Suppressor macrophage treated with lipopolysaccharide for 1 hour (primary cell): ENCODE data around the gene SYT1.

ENCODE experiments used
- DNase-seq, 3 donors: peaks; one replicate each; pipeline ENCODE4 v3.0.0-alpha.2; 2020 to 2022

SYT1 gene

GRCh38 chr12:78898416-78898815 lies 33.8 kb downstream of the SYT1 start:
- no peak for DNase-seq

GRCh38 chr12:78914859-78915331 lies 50.3 kb downstream of the SYT1 start:
- no peak for DNase-seq

- no peak for DNase-seq
Observed at GRCh38 chr12:78916845-78917480, 52.4 kb downstream of the SYT1 start.

DNA sequence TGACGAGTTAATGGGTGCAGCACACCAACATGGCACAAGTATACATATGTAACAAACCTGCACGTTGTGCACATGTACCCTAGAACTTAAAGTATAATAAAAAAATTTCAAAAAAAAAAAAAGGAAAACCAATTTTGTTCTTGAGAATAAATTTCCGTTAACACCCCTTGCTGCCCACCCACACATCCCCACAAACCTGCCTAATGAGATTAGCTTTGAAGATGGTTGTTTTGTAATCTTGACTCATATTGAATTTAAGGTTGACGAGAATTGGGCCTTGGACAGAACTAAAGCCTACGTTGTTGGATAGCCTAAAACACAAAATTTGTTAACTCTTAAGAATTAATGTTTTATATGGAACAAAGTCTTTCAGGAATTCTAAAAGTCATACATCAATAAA lies 52.9 kb downstream of the SYT1 start:
- DNase-seq, result no peak

DNA sequence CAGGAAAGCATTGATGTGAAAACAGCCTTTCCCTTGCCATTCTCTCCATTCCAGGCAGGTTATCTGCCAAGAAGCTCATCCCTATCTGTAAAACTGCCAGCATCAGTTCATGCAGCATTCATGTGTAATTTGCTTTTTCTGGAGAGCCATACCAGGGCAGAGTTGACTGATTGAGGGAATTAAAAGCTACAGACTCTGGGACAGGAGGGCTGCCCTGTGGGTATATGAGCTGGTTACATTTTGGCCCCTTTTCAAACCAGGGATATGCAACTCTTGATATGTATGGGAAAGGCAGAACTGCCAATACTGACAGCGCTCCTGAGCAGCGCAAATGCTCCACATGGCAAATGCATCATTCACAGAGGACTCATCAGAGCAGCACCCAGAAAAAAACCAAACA lies 53.7 kb downstream of the SYT1 start:
- DNase-seq, result no peak

DNA sequence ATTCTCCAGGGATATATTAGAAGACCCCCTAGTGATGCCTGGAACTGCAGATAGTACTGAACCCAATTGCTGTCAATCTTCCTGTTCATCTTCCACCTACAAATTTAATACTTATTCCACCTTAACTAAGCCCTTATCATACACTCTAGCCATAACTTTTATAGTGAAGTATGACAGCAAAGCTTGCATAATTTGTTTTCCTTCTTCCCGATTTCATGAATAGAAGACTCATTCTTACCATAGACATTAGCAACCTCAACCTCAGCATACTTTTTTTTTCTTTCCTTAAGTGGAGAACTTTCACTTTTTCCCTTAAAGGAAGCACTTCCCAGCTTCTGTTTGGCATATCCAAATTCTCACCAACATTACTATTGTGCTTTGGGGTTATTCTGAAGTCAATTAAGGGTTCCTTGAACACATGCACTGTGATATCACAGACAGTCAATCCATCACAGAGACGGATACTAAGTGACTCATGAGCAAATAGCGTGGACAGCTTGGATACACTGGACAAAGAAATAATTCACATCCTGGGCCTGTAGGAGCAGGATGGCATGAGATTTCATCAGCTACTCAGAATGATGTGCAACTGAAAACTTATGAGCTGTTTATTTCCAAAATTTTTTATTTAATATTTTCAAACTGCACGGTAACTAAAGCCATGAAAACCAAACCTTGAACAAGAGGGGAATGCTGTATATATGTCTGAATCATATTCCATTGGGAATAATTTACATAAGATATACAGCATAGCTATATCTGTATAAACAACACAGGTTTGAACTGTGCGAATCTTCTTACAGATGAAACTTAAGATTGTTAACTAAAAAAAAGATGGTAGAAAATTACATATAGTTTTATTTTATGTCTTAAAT lies 63.9 kb downstream of the SYT1 start:
- DNase-seq, result no peak

DNA sequence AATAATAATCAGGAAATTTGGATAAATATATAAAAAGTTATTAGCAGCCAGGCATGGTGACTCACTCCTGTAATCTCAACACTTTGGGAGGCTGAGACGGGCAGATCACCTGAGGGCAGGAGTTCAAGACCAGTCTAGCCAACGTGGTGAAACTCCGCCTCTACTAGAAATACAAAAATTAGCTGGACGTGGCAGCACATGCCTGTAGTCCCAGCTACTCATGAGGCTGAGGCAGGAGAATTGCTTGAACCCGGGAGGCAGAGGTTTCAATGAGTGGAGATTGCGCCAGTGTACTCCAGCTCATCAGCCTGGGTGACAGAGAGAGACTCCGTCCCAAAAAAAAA lies 64.5 kb downstream of the SYT1 start:
- DNase-seq, result no peak

GRCh38 chr12:78931466-78931990 lies 67.0 kb downstream of the SYT1 start:
- no peak for DNase-seq

DNA sequence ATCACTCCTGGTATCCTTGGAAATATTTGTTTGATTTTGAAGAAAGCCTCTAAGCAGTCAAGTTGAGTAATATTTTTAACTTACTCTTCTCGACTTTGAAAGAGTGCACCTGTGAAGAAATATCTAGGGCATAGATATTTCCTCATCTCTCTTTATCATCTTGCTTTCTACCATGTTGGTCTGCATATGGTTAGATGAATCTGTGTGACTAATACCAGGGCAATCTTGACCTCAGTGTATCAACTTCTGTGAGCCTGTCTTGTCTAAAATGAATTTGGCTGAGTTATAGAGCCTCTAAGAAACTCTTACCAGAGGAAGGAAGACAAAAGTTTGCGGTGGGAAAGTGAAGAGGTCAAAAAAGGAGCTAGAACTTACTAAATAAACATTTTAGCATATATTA lies 68.4 kb downstream of the SYT1 start:
- DNase-seq, result no peak

DNA sequence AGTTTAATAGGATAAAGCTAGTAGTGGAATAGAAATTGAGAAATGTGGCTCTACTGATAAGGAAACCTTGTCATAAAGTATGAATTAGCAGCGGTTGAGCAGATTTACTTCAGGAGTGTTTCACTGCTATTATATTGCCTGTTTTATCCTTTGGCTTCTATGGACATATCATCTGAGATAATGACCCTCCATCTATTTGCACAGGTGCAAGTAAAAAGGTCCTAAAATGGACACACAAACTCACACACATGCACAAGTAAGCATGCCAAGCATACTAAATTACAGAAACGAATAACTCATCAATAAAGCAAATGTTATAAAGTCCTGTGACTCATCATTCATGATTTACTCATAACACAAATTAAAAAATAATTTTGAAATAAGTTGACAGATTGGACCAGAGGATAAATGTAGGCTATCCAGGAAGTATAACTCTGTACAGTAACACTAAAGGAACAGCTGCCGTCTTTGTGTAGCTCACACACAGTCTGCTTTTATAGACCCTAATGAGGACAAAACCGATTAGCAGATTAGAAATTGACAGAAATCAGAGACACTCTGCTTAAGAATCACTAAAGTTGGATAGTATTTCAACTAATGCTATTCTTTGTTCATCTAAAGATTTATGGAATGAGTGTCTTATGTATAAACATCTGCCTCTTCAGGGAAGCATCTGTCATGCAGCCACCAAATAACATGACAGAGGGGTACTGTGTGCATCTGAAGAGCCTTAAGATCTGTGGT lies 73.9 kb downstream of the SYT1 start:
- no peak for DNase-seq

DNA sequence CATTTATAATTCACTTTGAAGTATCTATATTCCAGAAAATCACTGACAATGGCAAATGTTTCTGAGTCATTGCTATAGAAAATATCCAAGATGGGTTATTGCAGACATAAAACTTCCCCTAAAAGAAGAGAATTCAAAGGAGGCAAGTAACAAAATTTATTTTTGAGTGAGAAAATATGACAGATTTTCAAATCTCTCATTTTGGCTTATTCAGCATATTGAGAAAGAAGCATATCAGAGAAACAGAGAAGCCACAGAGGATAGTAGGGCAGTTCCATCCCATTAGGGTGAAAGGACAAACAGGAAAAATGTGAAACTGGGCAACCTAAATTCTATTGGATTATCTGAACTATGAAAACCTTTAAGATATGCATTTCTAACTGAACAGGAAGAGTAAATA lies 85.0 kb downstream of the SYT1 start:
- no peak for DNase-seq

DNA sequence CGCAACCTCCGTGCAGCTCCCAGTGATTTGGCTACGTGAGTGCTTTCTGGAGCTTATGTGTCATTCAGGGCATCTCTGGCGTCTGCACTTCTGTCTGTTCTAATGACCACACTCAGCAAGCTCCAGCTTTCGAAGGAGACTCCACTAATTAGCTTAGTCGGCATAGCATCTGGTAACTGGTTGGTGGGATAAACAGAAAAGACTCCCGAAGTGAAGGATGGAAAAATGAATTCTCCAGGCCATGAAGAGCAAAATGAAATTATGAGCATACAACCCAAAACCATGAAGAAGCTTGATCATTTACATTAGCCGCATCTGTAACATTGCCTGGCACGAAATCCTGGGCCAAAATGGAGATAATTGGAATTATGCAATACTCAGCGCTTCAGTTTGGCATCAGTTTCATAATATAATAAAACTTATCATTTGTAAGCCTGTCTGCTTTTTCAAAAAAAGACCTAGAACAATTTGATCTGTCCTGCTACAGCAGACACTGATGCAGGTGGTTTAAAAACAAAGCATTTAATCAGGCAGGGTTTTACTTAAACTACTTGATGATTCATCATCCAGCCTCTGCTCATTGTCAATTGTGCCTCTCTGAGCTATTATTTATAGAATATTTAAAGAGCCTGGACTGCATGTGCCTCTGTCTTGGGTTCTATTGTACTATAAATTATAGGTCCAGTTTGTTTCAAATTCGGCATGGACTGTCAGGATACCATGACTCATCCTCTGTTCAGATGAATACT lies 87.4 kb downstream of the SYT1 start:
- DNase-seq, result no peak

DNA sequence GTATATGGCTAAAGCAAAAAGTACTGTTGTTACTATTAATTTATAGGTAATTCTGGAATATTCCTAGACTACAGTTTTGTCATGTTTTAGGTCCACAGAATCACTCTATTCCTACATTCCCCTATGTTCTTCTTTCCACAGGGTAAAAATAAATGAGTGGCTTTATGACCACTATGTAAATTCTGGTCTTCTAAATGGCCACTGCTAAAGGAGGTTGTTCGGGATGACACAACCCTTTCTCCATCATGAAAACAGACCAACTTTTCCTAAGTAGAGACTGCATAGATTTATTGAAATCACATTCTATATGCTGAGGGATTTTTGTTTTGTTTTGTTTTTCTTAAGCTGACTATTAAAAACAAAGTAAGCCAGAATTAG lies 88.0 kb downstream of the SYT1 start:
- no peak for DNase-seq

DNA sequence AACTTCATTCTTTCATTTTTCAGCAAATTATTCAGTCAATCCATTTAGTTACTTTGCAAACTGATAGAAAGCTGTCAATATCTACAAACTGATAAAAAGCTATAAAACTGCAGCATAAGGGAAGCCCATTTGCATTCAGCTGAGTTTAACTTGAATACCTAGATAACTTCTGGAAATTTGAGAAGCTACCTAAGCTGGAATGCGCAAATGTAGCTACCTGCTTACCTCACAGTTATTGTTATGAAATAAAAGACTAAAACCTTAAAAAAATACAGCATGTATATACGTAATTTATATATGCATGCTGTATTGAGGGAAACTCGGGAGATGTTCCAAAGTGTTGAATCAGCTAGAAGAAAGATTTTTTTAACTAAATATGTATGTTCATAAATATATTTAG lies 94.4 kb downstream of the SYT1 start:
- DNase-seq, result no peak

DNA sequence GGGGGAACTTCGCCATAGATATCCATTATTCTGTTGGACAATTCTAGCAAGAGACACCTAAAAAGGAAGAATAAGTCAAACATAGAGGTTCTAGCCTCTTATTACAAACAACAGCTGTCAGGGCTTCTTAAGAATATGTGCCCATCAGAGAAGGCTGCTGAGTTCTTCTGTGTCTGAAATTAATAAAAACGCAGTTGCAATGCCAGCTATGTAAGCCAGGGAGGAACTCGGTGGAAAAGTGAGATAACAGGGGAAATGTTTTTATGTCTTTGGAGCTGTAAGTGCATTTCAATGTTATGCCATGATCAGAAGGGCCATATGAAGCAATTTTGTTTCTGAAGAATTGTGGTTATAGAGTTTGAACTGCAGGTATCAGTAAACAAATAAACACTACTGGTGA lies 95.0 kb downstream of the SYT1 start:
- DNase-seq, result no peak

DNA sequence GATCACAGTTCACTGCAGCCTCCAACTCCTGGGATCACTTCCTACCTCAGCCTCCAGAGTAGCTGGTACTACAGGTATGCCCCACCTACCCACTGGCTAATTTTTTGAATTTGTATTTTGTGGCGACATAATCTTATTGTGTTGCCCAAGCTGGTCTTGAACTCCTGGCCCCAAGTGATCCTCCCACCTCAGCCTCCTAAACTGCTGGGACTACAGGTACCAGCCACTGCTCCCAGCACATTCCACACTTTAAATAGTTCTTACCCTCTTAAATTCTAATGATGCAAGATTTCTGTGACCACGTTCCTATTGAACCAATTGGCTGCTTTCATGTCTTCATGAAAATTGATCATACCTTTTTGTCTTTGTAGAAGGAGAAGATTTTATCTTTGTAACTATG lies 96.6 kb downstream of the SYT1 start:
- no peak for DNase-seq

- no peak for DNase-seq
Observed at GRCh38 chr12:78963439-78964227, 99.1 kb downstream of the SYT1 start.

- no peak for DNase-seq
Observed at GRCh38 chr12:78964521-78964920, 99.9 kb downstream of the SYT1 start.

DNA sequence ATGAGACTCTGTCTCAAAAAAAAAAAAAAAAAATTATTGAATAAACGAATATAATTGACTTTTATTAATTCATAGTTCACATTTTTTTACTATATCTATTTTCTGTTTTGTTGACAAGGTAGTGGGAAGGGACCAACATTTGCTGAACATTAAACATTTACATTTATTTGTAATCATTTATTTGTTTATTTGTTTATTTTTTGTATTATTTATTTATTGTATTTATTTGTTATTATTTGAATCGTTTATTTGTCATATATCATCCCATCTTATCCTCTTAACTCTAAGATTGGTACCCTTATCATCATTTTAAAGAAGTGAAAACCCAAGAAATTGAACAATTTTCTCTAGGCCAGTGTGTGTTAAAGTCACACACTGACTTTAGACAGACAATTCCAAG lies 101.5 kb downstream of the SYT1 start:
- DNase-seq, result no peak

DNA sequence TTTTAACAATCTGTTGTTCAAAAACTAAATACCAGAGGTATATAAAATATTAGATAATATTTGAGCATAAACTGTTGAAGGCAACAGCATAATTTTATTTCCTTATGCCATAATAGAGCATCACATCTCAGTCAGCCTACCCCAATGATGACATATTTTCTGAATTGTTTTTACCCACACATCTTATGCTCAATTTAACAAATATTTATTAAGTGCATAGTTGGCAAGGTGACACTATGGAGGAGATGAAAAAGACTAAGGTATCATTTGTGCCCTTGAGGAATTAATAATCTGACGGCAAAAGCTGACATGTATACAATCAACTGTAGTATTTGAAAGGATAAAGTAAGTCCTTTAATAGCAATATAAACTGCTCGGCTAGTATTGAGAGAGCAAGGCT lies 102.4 kb downstream of the SYT1 start:
- DNase-seq, result no peak

- DNase-seq, result no peak
Observed at GRCh38 chr12:78968226-78968625, 103.7 kb downstream of the SYT1 start.

GRCh38 chr12:78970041-78970440 lies 105.5 kb downstream of the SYT1 start:
- DNase-seq, result no peak
